ENCODE measurements around the gene AAK1.
"Not testable (repeated sequence)": the region's sequence is repeated elsewhere in the genome, so short reads cannot be mapped to it uniquely, and the experiment has no call there.

The AAK1 gene

GRCh38 chr2:69600425-69600824 is 43.1 kb downstream of the AAK1 start:
- no peak for DNase-seq (ENCODE audit: low spot score)

- DNase-seq (ENCODE audit: low spot score): no peak
Observed at GRCh38 chr2:69597843-69598610, 45.5 kb downstream of the AAK1 start.

- DNase-seq (ENCODE audit: low spot score): no peak
Observed at GRCh38 chr2:69597105-69597504, 46.4 kb downstream of the AAK1 start.

- DNase-seq (ENCODE audit: low spot score): no peak
Observed at GRCh38 chr2:69594341-69594740, 49.2 kb downstream of the AAK1 start.

GRCh38 chr2:69592511-69592910 is 51.0 kb downstream of the AAK1 start:
- DNase-seq (ENCODE audit: low spot score): no peak

GRCh38 chr2:69589973-69590652 is 53.4 kb downstream of the AAK1 start:
- DNase-seq (ENCODE audit: low spot score): no peak

- no peak for DNase-seq (ENCODE audit: low spot score)
Observed at GRCh38 chr2:69588945-69589344, 54.6 kb downstream of the AAK1 start.

- no peak for DNase-seq (ENCODE audit: low spot score)
Observed at GRCh38 chr2:69588403-69588802, 55.1 kb downstream of the AAK1 start.

GRCh38 chr2:69585855-69586555 is 57.5 kb downstream of the AAK1 start:
- no peak for DNase-seq (ENCODE audit: low spot score)

- no peak for DNase-seq (ENCODE audit: low spot score)
Observed at GRCh38 chr2:69584127-69584889, 59.2 kb downstream of the AAK1 start.

GRCh38 chr2:69583321-69583833 is 60.2 kb downstream of the AAK1 start:
- no peak for DNase-seq (ENCODE audit: low spot score)

GRCh38 chr2:69582582-69583176 is 60.9 kb downstream of the AAK1 start:
- DNase-seq (ENCODE audit: low spot score): no peak

GRCh38 chr2:69581774-69582581 is 61.6 kb downstream of the AAK1 start:
- DNase-seq (ENCODE audit: low spot score): no peak

GRCh38 chr2:69580486-69580885 is 63.1 kb downstream of the AAK1 start:
- DNase-seq (ENCODE audit: low spot score): no peak

GRCh38 chr2:69579536-69579935 is 64.0 kb downstream of the AAK1 start:
- DNase-seq (ENCODE audit: low spot score): no peak

GRCh38 chr2:69578198-69578540 is 65.4 kb downstream of the AAK1 start:
- no peak for DNase-seq (ENCODE audit: low spot score)

GRCh38 chr2:69577467-69578197 is 65.9 kb downstream of the AAK1 start:
- no peak for DNase-seq (ENCODE audit: low spot score)

GRCh38 chr2:69576880-69577279 is 66.7 kb downstream of the AAK1 start:
- no peak for DNase-seq (ENCODE audit: low spot score)

GRCh38 chr2:69575926-69576325 is 67.6 kb downstream of the AAK1 start:
- DNase-seq (ENCODE audit: low spot score): no peak

- DNase-seq (ENCODE audit: low spot score): not testable (repeated sequence)
Observed at GRCh38 chr2:69575371-69575770, 68.2 kb downstream of the AAK1 start.

All from ecto neural progenitor cell (in vitro differentiated cells).